ENCODE measurements around the gene MREG.
A peak's percentile ranks its signal among the peaks of the same experiment; 100 is the strongest.

The MREG gene, protein sequence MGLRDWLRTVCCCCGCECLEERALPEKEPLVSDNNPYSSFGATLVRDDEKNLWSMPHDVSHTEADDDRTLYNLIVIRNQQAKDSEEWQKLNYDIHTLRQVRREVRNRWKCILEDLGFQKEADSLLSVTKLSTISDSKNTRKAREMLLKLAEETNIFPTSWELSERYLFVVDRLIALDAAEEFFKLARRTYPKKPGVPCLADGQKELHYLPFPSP

DNA sequence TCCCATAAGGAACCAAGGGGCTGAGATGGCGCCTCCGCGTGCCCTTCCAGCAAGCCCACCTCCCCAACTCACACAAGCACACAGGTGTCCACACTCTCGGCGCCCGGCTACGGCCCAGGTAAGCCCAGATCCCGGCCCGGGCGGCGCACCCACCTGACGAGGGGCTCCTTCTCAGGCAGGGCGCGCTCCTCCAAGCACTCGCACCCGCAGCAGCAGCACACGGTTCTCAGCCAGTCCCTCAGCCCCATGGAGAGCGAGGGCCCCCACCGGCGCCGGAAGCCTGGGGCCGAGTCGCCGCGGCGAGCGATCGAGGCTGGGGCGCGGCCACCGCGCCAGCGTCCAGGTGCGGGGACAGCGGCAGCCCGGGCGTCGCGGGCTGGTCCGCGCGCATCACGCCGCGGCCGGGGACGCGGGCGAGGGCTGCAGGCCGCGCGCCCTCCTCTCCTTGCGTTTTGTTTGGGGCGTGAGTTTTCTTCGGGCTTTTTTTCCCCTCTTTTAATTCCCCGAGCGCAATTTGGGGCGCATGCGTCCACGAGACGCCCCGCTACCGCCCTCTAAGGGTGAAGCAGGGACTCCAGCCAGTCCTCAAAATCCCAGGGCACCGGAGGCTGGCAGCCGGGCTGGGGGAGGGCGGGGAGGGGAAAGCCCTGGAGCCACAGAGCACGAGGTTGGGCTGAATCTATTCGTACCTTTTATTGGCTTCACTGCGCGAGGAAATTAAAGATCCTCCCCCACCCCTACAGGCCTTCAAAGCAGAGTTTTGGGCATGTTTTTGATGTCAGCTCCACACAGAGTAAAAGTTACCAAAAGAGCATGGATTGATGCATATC is at the start of gene MREG:
TSS of gene MREG (minus strand) at position 472 of the 830 bp plus-strand sequence. CDS start at position 248, 224 bp downstream.
- peak; percentile 85 for DNase-seq

GRCh38 chr2:216059233-216059834 is 46.0 kb upstream of the MREG start:
- no peak for DNase-seq

GRCh38 chr2:216057688-216058193 is 44.4 kb upstream of the MREG start:
- no peak for DNase-seq

DNA sequence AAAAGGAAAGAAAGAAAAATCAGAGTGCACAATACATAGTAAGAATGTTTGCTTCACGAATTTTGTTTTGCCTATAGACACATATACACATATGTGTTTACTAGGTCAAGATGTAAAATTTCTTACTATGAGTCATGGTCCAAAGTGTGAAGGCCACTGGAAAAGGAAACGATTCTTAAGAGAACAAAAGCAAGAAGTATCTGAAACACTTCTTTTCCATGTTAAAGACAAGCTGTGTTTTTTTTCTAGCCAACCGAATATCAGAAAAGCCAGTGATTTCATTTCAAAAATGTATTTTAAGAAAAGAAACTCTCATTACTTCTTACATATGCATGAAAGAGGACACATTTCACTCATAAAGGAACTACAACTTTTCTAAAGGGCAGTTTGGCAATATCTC is 43.4 kb upstream of the MREG start:
- no peak for DNase-seq

GRCh38 chr2:216055680-216056079 is 42.3 kb upstream of the MREG start:
- DNase-seq, result no peak

- no peak for DNase-seq
These were observed 39.1 kb upstream of the MREG start for GRCh38 chr2:216052420-216052819.

DNA sequence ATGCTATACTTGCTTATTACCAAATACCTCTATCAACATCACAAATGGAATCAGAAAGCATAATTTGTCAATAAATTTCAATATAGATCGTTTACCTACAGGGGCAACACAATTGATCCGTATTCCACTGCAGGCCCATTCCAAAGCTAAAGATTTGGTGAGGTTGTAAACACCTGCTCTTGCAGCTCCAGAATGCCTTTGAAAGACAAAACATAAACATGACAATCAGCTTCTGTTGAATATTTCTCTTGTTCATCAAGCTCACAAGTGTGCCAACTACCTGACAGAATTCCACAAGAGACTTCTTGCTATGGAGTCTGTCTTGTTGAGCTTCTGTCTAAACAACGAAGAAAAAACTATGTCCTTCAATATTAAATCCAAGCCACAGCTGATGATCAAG is 38.0 kb upstream of the MREG start:
- DNase-seq, result no peak

DNA sequence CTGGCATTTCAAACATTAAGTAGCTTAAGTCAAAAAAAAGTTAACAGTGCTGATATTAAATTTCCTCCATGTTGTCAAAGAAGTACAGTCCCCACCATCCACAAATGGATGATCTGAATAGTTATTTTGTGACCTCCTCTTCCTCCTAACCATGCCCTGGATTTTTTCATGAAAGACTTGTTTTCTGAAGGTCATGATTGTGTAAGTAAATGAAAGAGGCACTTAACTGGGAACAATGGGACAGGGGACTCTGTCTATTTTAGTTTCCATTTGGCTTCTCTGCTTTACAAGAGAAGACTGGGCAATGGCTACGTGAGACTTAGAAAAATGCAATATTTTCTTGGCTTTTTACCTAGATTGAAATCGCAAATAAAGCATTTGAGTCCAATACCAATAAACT is 36.1 kb upstream of the MREG start:
- no peak for DNase-seq

DNA sequence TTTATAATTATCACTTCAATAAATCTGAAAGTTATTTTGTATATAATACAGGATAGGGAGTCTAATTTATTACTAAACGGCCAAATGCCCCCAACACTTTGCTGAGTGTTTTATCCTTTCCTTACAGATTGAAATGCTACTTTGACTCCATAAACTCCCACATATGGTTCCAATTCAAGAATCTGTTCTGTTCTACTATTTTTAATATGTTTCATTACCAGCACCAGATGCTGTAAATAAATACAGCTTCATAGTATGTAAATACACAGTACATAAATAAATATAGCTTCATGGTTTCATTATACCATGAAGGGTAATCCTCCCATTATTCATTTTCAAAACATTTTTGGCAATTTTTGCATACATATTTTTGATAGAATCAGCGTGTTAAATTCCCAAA is 34.0 kb upstream of the MREG start:
- no peak for DNase-seq

DNA sequence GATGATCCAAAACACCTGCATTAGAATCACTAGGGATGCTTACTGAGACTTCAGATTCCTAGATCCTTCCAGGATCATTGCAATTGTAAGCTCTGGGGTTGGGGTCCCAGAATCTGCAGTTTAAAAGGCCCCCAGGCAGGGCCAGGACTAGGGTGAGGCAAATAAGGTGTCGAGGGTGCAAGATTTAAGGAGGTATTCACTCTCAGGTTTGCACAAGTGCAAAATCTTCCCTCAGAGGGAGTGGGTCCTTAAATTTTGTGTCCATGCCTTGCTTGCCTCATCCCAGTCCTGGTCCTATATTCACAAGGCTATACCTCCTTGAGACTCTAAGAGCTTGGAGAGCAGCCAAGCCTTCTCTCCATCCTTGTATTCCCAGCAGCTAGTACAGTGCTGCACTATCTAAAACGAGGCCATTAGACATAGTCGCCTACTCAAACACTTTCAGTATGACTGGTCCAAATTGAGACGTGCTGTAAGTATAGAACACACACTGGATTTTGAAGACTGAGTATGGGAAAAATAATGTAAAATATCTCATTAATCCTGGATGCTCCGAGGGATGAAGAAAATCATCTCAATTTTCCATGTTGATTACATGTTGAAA is 31.6 kb upstream of the MREG start:
- DNase-seq, result no peak

DNA sequence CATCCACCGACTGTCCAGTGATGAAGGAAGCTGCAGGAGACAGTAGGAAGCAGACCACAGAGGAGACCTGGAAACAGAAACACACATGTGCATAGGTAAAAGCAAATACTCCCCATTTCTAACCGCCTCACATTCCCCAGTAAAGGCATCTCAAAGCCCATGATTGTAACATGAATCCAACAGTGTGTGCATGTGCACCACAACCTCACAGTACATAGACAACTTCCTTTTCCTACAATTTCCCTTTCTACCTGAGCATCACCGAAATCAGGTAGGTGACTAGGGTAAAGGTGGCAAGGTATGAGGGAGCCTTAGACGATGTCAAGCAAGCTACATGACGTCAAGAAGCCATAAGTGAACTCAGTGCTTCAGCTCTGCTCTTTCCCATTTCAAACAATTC is 30.6 kb upstream of the MREG start:
- DNase-seq, result no peak

DNA sequence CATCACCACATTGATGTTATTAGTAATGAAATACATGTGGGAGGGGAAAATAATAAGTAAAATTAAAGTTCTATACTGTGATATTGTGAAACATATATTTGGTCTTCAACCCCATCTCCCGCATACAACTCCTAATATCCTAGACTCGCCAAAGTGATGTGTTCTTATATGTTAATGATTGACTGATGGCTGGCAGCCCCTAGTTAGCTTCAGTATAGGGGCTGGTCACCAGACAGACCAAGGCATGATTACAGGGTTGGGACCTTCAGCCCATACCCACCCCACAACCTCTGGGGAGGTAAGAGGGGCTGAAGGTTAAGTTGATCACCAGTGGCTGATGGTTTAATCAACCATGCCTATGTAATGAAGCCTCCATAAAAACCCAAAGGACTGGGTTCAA is 28.1 kb upstream of the MREG start:
- no peak for DNase-seq

DNA sequence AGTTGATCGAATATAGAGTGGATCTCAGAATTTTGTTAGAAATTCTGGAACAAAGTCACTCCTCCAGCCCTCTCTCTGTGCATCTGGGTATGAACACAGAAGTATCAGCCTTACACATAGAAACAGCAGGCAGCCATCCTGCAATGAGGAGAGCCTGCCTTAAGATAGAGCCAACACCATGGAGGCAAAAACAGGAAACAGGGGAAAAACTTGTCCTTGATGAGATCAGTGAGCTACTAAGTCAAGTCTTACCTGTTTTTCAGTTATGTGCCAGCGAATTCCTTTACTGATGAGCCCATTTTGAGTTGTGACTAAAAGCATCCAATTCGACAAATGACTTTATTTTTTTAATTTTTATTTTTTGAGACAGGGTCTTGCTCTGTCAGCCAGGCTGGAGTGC is 26.6 kb upstream of the MREG start:
- DNase-seq, result no peak

DNA sequence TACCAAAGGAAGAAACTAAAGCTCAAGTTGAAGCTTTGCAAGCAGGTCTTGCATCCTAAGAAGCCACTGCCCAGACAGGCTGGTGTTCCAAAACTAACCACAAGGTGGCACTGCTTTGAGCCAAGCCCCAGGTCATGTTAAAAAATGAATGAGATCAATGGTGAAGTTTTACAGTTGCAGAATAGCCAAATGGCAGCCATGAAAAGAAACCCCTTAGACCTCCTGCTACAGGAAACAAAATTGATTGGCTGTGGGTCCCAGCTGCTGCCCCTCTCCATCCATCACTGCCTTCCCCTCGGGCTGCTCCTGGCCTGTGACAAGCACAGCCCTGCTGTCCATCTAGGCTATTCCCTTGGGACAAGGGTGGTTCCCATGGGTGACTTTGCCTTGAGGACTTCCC is 20.7 kb upstream of the MREG start:
- DNase-seq, result peak; percentile 80

DNA sequence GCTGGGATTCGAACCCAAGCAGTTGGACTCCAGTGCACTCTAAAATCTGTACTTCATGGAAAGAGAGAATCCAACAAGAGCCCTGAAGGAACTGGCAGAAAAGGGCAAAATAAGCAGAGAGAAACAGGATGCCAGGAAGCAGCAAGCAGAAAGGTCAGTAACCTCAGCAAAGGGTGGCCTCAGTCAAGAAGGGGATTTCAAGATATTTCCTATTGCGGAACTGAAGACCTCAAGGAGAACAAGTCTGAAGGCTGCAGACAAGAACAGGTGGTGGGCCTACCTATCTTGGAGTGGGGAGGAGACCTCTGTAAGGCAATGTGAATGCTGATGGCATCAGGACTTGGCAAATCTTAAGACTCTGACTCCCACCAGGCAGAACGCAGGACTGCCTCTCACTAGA is 20.1 kb upstream of the MREG start:
- DNase-seq, result no peak

GRCh38 chr2:216031960-216032689 is 18.8 kb upstream of the MREG start:
- no peak for DNase-seq

- DNase-seq, result no peak
These were observed 16.9 kb upstream of the MREG start for GRCh38 chr2:216030216-216030615.

DNA sequence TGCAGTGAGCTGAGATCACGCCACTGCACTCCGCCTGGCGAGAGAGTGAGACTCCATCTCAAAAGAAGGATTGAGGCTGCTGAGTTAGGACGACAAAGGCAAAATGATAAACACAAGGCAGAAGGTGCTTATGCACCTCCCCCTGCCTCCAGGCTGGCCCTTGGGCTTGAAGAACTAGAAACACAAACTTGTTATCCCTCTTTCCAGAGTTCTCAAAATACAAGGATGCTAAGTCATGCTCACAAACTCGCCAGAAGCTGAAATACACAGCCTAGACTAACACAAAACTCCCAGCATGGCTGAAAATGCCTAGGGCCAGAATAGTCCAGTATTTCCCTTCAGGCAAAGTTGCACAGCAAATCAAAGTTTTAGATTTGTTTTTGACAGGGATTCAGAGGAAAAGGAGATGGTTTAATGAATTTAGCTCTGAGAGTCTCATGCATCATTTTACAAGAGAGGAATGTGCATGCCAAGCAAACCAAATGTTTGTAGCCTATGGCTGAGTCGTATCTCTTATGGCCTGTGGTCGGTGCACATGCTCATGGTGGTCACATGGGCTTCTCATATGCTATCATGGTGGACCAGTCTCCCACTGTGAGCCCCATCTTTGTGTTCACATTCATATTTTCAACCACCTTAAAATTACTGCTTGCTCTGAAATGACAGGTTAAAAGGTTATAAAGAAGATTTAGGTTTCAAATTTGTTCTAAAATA is 16.2 kb upstream of the MREG start:
- no peak for DNase-seq

- DNase-seq, result no peak
These were observed 11.5 kb upstream of the MREG start for GRCh38 chr2:216024779-216025336.

GRCh38 chr2:216023055-216023648 is 9.8 kb upstream of the MREG start:
- no peak for DNase-seq
